PC-3 (cell line): ENCODE measurements around the gene PPEF2. TPM values are rescaled to one million over a fixed set of nuclear protein-coding genes. Genes with fewer than 3 reads are reported as not detected.

Source experiments
- ATAC-seq: fragments of 200-7000 bp; cut with Tn5 transposase; 2 replicates; pipeline ENCODE4 v1.9.1; 2020; ENCODE audit warnings: mild to moderate bottlenecking, moderate library complexity
- BruUV-seq: library from RNA; stranded (reverse); fragments of 400-500 nt; replicated peaks from 2 replicates; lab custom pipeline; 2021; lab: Mats Ljungman, UMichigan
- CTCF ChIA-PET: fragments of 300-600 bp; sonication (Branson Sonifier 250); formaldehyde crosslinking; loops from one replicate; lab custom pipeline; 2022; ENCODE audit warnings: antibody characterized with exemption; lab: Charles Lee
- POLR2A ChIA-PET: fragments of 300-600 bp; sonication (Branson Sonifier 250); formaldehyde crosslinking; loops from one replicate; lab custom pipeline; 2022; ENCODE audit warnings: antibody characterized with exemption; ENCODE audit not compliant: unreplicated experiment; lab: Charles Lee
- DNase-seq: peaks from one replicate; pipeline ENCODE4 v3.0.0-alpha.2; 2015
- H2AFZ ChIP-seq: fragments of 300-600 bp; sonication (generic); 2 replicates; pipeline ENCODE4 v1.6.0; 2016; ENCODE audit warnings: antibody characterized with exemption, low read length
- H3F3A ChIP-seq: fragments of 300-600 bp; sonication (generic); one replicate; pipeline ENCODE4 v1.6.0; 2017; ENCODE audit warnings: antibody characterized with exemption, low read length, control low read depth, mild to moderate bottlenecking; ENCODE audit not compliant: unreplicated experiment
- H3K27ac ChIP-seq: fragments of 300-600 bp; sonication (generic); 2 replicates; pipeline ENCODE4 v1.5.1; 2016; ENCODE audit warnings: mild to moderate bottlenecking, low read length
- H3K27me3 ChIP-seq: fragments of 300-600 bp; sonication (generic); 2 replicates; pipeline ENCODE4 v1.6.1; 2016; ENCODE audit warnings: low read length, mixed read lengths
- H3K36me3 ChIP-seq: fragments of 300-600 bp; sonication (generic); 2 replicates; pipeline ENCODE4 v1.6.1; 2016; ENCODE audit warnings: low read depth, mixed run types, low read length, mixed read lengths
- H3K4me1 ChIP-seq: fragments of 300-600 bp; sonication (generic); 2 replicates; pipeline ENCODE4 v1.5.1; 2016; ENCODE audit warnings: low read length; ENCODE audit not compliant: insufficient read depth
- H3K4me2 ChIP-seq: fragments of 300-600 bp; sonication (generic); 2 replicates; pipeline ENCODE4 v1.6.0; 2016; ENCODE audit warnings: low read length
- H3K4me3 ChIP-seq: fragments of 300-600 bp; sonication (generic); 2 replicates; pipeline ENCODE4 v1.5.1; 2016; ENCODE audit warnings: mild to moderate bottlenecking, low read length, mixed read lengths
- H3K79me2 ChIP-seq: fragments of 300-600 bp; sonication (generic); 2 replicates; pipeline ENCODE4 v1.6.1; 2017; ENCODE audit warnings: low read length, mixed read lengths
- H3K9ac ChIP-seq: fragments of 300-600 bp; sonication (generic); 2 replicates; pipeline ENCODE4 v1.6.0; 2016; ENCODE audit warnings: mild to moderate bottlenecking, low read length
- H3K9me2 ChIP-seq: fragments of 300-600 bp; sonication (generic); replicated peaks from 2 replicates; pipeline ENCODE4 v1.6.1; 2016; ENCODE audit warnings: mixed run types, low read length, mixed read lengths
- H3K9me3 ChIP-seq: fragments of 300-600 bp; sonication (generic); 2 replicates; pipeline ENCODE4 v1.6.1; 2016; ENCODE audit warnings: low read length, mixed read lengths
- H4K20me1 ChIP-seq: fragments of 300-600 bp; sonication (generic); 2 replicates; pipeline ENCODE4 v1.6.1; 2016; ENCODE audit warnings: low read length, mixed read lengths
- EZH2 ChIP-seq: fragments of 300-600 bp; sonication (generic); IDR thresholded peaks from one replicate; pipeline ENCODE4 v1.6.1; 2017; ENCODE audit warnings: antibody characterized with exemption, mild to moderate bottlenecking, low read length; ENCODE audit not compliant: unreplicated experiment
- EZH2phosphoT487 ChIP-seq: fragments of 300-600 bp; sonication (generic); IDR thresholded peaks from 2 replicates; pipeline ENCODE4 v1.6.1; 2018; ENCODE audit warnings: mild to moderate bottlenecking, antibody characterized with exemption, low read length, borderline replicate concordance
- intact Hi-C: fragments of 100-400 bp; cut with micrococcal nuclease; formaldehyde crosslinking; loops from 2 replicates; pipeline ENCODE4 v1.9.0; 2023
- total RNA-seq: library from RNA; depleted of rRNA; stranded (reverse); fragments of >200 nt; gene quantifications from 2 replicates; pipeline ENCODE4 v1.2.3, GENCODE V29; 2014
- TF ChIP-seq, protein P1 (sequence below): fragments of 300-600 bp; sonication (generic); conservative IDR thresholded peaks from 2 replicates; pipeline ENCODE4 v1.5.1; 2017; ENCODE audit warnings: antibody characterized with exemption, low read depth, mild to moderate bottlenecking, low read length

Gene PPEF2
- total RNA-seq, 1 experiment from 2014 or later = 0.04 TPM

DNA sequence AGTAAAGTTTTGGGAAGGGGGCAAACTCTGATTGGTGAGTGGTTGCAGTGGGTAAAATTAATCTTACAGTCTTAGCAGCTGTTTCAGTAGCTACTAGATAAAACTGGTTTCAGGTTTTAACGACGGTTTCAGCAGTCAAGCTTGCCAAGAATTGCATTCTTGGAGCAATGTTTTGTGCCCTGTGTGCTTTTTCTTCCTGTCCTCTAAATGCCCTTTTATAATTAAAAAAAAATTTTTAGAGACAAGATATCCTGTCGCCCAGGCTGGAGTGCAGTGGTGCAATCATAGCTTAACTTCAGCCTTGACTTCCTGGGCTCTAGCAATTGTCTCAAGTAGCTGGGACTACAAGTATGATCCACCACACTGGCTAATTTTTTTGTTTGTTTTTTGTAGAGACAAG is 6.3 kb upstream of the PPEF2 start:
- no peak overlapping the region for H3K4me3 ChIP-seq
- no peak for TF ChIP-seq EZH2phosphoT487
- no peak for TF ChIP-seq EZH2
- TF ChIP-seq, protein P1, sequence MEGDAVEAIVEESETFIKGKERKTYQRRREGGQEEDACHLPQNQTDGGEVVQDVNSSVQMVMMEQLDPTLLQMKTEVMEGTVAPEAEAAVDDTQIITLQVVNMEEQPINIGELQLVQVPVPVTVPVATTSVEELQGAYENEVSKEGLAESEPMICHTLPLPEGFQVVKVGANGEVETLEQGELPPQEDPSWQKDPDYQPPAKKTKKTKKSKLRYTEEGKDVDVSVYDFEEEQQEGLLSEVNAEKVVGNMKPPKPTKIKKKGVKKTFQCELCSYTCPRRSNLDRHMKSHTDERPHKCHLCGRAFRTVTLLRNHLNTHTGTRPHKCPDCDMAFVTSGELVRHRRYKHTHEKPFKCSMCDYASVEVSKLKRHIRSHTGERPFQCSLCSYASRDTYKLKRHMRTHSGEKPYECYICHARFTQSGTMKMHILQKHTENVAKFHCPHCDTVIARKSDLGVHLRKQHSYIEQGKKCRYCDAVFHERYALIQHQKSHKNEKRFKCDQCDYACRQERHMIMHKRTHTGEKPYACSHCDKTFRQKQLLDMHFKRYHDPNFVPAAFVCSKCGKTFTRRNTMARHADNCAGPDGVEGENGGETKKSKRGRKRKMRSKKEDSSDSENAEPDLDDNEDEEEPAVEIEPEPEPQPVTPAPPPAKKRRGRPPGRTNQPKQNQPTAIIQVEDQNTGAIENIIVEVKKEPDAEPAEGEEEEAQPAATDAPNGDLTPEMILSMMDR = no peak

DNA sequence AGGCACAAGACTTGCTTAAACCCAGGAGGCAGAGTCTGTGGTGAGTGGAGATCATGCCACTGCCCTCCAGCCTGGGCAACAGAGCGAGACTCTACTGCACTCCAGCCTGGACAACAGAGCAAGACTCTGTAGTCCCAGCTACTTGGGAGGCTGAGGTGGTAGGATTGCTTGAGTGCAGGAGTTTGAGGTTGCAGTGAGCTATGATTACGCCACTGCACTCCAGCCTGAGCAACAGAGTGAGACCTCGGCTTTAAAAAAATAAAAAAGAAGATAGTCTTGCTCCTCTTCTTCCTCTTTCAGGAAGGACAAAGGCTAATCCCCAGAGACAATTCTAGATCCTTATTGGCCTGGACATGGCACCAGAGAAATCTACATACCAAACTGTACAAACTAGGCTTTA is 5.7 kb upstream of the PPEF2 start:
- ATAC-seq = no peak
- H3K9me2 ChIP-seq = no peaks in the 10 kb centered on the region
- H3K4me3 ChIP-seq = no peak overlapping the region
- no TSS peak for BruUV-seq
- H3K4me2 ChIP-seq = no peak overlapping the region
- no peak overlapping the region for H3K9ac ChIP-seq
- CTCF ChIA-PET = no interaction called here
- intact Hi-C loops = no loop called here
- H3K27me3 ChIP-seq = no peaks in the 10 kb centered on the region
- H3K4me1 ChIP-seq = no peaks in the 10 kb centered on the region
- H3F3A ChIP-seq = no peaks in the 10 kb centered on the region
- DNase-seq = no peak
- H3K9me3 ChIP-seq = no peaks in the 10 kb centered on the region
- H4K20me1 ChIP-seq = no peaks in the 10 kb centered on the region
- POLR2A ChIA-PET = no interaction called here
- TF ChIP-seq, protein P1 = no peak
- TF ChIP-seq EZH2phosphoT487 = no peak
- no peak for TF ChIP-seq EZH2
- H3K36me3 ChIP-seq = no peaks in the 10 kb centered on the region
- H3K27ac ChIP-seq = no peak overlapping the region
- no peaks in the 10 kb centered on the region for H3K79me2 ChIP-seq
- H2AFZ ChIP-seq = no peak overlapping the region

More for the DNA sequence above, 6.3 kb upstream of the PPEF2 start:
- Histone ChIP-seq H3K79me2 (no peaks in the 10 kb centered on the region), H3K36me3 (no peaks in the 10 kb centered on the region), H3K9me3 (no peaks in the 10 kb centered on the region), H3F3A (no peaks in the 10 kb centered on the region), H4K20me1 (no peaks in the 10 kb centered on the region), H3K27me3 (no peaks in the 10 kb centered on the region), H3K27ac (no peak overlapping the region), H3K4me1 (no peaks in the 10 kb centered on the region), H3K9ac (no peak overlapping the region), H3K4me2 (no peak overlapping the region), H3K9me2 (no peaks in the 10 kb centered on the region), H2AFZ (no peak overlapping the region)
- CTCF ChIA-PET = no interaction called here
- ATAC-seq (no peak), DNase-seq (no peak)
- no TSS peak for BruUV-seq
- intact Hi-C loops = no loop called here
- POLR2A ChIA-PET = no interaction called here

DNA sequence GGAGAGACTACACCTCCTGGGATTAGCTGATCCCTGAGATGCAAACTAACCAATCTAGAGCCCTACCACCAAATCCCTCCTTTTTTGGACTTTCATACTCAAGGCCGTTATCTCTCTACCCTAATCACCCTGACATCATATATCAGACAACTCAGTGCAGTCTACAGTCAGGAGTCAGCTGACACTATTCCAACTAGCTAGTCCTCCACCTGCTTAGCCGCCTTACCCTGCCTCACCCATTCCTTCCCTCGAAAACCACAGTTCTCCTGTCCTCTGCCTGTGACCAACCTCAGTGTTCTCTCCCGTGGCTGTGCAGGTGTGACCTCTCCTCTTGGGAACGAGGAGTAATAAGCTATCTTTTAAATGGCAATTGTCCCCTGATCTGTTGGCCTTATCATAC is 1.8 kb upstream of the PPEF2 start:
- Histone ChIP-seq H3K4me3 (no peak overlapping the region), H2AFZ (no peak overlapping the region), H3K27me3 (no peaks in the 10 kb centered on the region), H3K4me2 (no peak overlapping the region), H3K4me1 (0 out of 2 replicates have a peak, but pooled peaks cover 5% of the 10 kb centered on the region), H3K9me2 (no peaks in the 10 kb centered on the region), H3K79me2 (no peaks in the 10 kb centered on the region), H3K9ac (no peak overlapping the region), H3K27ac (no peak overlapping the region), H4K20me1 (no peaks in the 10 kb centered on the region), H3K9me3 (no peaks in the 10 kb centered on the region), H3F3A (no peaks in the 10 kb centered on the region), H3K36me3 (no peaks in the 10 kb centered on the region)
- intact Hi-C loops = no loop called here
- ATAC-seq (no peak), DNase-seq (no peak)
- TF ChIP-seq EZH2 = no peak
- no peak for TF ChIP-seq EZH2phosphoT487
- TF ChIP-seq, protein P1 = no peak
- POLR2A ChIA-PET = no interaction called here
- CTCF ChIA-PET = interaction anchor here (0.8 kb wide), 1 partner anchor 12 kb away, joined by 4 read pairs; no protein-coding TSS in a partner anchor
- BruUV-seq = no TSS peak
